SK-N-SH treated with all-trans-retinoic acid at 6 μM for 48 hours (cell line): ENCODE data around the gene SERTAD1.

Experiments
- ARNTL ChIP-seq: fragments of 450-650 bp; formaldehyde crosslinking; IDR thresholded peaks from 2 replicates; pipeline ENCODE4 v1.5.0; 2020; ENCODE audit warnings: low read depth, mild to moderate bottlenecking, moderate library complexity, borderline replicate concordance
- BACH2 ChIP-seq: fragments of 250-450 bp; sonication (Bioruptor Pico); IDR thresholded peaks from 2 replicates; pipeline ENCODE4 v1.9.0; 2021; ENCODE audit warnings: mild to moderate bottlenecking, borderline replicate concordance
- RARB ChIP-seq: fragments of 250-450 bp; sonication (Bioruptor Pico); IDR thresholded peaks from 2 replicates; pipeline ENCODE4 v1.8.0; 2021; ENCODE audit warnings: mild to moderate bottlenecking, moderate library complexity
- TOX ChIP-seq: fragments of 250-450 bp; sonication (Bioruptor Pico); IDR thresholded peaks from 2 replicates; pipeline ENCODE4 v1.8.0; 2021; ENCODE audit warnings: mild to moderate bottlenecking, moderate library complexity, borderline replicate concordance
- ZFP30 ChIP-seq: fragments of 450-650 bp; formaldehyde crosslinking; IDR thresholded peaks from 2 replicates; pipeline ENCODE4 v1.5.0; 2022; ENCODE audit warnings: mild to moderate bottlenecking, moderate library complexity
- TF ChIP-seq, protein P1 (sequence below): fragments of 250-450 bp; sonication (Bioruptor Pico); IDR thresholded peaks from 2 replicates; pipeline ENCODE4 v1.8.0; 2020; ENCODE audit warnings: mild to moderate bottlenecking, moderate library complexity, borderline replicate concordance
- TF ChIP-seq, protein P2 (sequence below): fragments of 250-450 bp; sonication (Bioruptor Pico); IDR thresholded peaks from 2 replicates; pipeline ENCODE4 v1.5.0; 2020; ENCODE audit warnings: mild to moderate bottlenecking, moderate library complexity

DNA sequence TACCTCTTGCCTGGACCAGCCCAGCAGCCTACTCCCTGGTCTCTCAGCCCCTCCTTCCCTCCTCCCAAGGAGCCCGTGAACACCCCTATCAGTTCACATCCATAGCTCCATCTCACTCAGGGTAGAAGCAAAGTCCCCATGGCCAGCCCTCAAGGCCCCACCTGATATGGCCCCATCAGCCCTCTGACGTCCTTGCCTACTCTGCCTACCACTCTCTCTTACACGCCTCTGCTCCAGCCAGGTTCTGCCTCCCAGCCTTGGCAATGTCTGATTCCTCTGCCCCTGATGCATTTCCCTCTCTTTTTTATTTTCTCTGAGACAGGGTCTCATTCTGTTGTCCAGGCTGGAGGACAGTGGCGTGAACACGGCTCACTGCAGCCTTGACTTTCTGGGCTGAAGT, 26.2 kb upstream of the SERTAD1 start:
- TF ChIP-seq ZFP30 (no peak), TOX (CRISPR knock-in tag) (no peak), RARB (CRISPR knock-in tag) (no peak), ARNTL (CRISPR knock-in tag) (no peak), BACH2 (no peak)
- TF ChIP-seq, protein P1, sequence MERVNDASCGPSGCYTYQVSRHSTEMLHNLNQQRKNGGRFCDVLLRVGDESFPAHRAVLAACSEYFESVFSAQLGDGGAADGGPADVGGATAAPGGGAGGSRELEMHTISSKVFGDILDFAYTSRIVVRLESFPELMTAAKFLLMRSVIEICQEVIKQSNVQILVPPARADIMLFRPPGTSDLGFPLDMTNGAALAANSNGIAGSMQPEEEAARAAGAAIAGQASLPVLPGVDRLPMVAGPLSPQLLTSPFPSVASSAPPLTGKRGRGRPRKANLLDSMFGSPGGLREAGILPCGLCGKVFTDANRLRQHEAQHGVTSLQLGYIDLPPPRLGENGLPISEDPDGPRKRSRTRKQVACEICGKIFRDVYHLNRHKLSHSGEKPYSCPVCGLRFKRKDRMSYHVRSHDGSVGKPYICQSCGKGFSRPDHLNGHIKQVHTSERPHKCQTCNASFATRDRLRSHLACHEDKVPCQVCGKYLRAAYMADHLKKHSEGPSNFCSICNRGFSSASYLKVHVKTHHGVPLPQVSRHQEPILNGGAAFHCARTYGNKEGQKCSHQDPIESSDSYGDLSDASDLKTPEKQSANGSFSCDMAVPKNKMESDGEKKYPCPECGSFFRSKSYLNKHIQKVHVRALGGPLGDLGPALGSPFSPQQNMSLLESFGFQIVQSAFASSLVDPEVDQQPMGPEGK (CRISPR knock-in tag), result no peak
- TF ChIP-seq, protein P2, sequence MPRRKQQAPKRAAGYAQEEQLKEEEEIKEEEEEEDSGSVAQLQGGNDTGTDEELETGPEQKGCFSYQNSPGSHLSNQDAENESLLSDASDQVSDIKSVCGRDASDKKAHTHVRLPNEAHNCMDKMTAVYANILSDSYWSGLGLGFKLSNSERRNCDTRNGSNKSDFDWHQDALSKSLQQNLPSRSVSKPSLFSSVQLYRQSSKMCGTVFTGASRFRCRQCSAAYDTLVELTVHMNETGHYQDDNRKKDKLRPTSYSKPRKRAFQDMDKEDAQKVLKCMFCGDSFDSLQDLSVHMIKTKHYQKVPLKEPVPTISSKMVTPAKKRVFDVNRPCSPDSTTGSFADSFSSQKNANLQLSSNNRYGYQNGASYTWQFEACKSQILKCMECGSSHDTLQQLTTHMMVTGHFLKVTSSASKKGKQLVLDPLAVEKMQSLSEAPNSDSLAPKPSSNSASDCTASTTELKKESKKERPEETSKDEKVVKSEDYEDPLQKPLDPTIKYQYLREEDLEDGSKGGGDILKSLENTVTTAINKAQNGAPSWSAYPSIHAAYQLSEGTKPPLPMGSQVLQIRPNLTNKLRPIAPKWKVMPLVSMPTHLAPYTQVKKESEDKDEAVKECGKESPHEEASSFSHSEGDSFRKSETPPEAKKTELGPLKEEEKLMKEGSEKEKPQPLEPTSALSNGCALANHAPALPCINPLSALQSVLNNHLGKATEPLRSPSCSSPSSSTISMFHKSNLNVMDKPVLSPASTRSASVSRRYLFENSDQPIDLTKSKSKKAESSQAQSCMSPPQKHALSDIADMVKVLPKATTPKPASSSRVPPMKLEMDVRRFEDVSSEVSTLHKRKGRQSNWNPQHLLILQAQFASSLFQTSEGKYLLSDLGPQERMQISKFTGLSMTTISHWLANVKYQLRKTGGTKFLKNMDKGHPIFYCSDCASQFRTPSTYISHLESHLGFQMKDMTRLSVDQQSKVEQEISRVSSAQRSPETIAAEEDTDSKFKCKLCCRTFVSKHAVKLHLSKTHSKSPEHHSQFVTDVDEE (CRISPR knock-in tag), result no peak
